ENCODE data around the gene HDAC9.

Gene HDAC9

GRCh38 chr7:18698258-18698734 is 202.7 kb downstream of the HDAC9 start:
- Histone ChIP-seq H3K27ac (ENCODE audit: insufficient read depth, low read depth, low read length, poor library complexity, severe bottlenecking) (no peak overlapping the region), H3K4me3 (ENCODE audit: insufficient read depth, low read depth, low read length) (no peak overlapping the region), H3K36me3 (ENCODE audit: control insufficient read depth, insufficient read depth, low read length) (no peaks in the 10 kb centered on the region), H3K4me1 (ENCODE audit: control insufficient read depth, insufficient read depth, low read length) (no peaks in the 10 kb centered on the region), H3K9me3 (ENCODE audit: control insufficient read depth, low read length) (no peaks in the 10 kb centered on the region), H3K27me3 (ENCODE audit: control insufficient read depth, insufficient read depth, low read length, poor library complexity, severe bottlenecking) (no peaks in the 10 kb centered on the region)
- 98 to 99% methylated on average over 6 of the region's 6 CpGs for WGBS, 2 experiments

- H3K36me3 ChIP-seq (ENCODE audit: control insufficient read depth, insufficient read depth, low read length) = no peaks in the 10 kb centered on the region
- no peaks in the 10 kb centered on the region for H3K9me3 ChIP-seq (ENCODE audit: control insufficient read depth, low read length)
- WGBS, 2 experiments = 71 to 72% methylated on average over 6 to 7 of the region's 7 CpGs
- no peak overlapping the region for H3K4me3 ChIP-seq (ENCODE audit: insufficient read depth, low read depth, low read length)
- H3K4me1 ChIP-seq (ENCODE audit: control insufficient read depth, insufficient read depth, low read length) = no peaks in the 10 kb centered on the region
- no peaks in the 10 kb centered on the region for H3K27me3 ChIP-seq (ENCODE audit: control insufficient read depth, insufficient read depth, low read length, poor library complexity, severe bottlenecking)
- no peak overlapping the region for H3K27ac ChIP-seq (ENCODE audit: insufficient read depth, low read depth, low read length, poor library complexity, severe bottlenecking)
These were observed 204.6 kb downstream of the HDAC9 start for GRCh38 chr7:18700147-18700546.

GRCh38 chr7:18702071-18702829 is 206.7 kb downstream of the HDAC9 start:
- no peaks in the 10 kb centered on the region for H3K27me3 ChIP-seq (ENCODE audit: control insufficient read depth, insufficient read depth, low read length, poor library complexity, severe bottlenecking)
- no peak overlapping the region for H3K4me3 ChIP-seq (ENCODE audit: insufficient read depth, low read depth, low read length)
- no peaks in the 10 kb centered on the region for H3K36me3 ChIP-seq (ENCODE audit: control insufficient read depth, insufficient read depth, low read length)
- no peak overlapping the region for H3K27ac ChIP-seq (ENCODE audit: insufficient read depth, low read depth, low read length, poor library complexity, severe bottlenecking)
- 91% methylated on average over 16 to 17 of the region's 17 CpGs for WGBS, 2 experiments
- H3K4me1 ChIP-seq (ENCODE audit: control insufficient read depth, insufficient read depth, low read length) = no peaks in the 10 kb centered on the region
- no peaks in the 10 kb centered on the region for H3K9me3 ChIP-seq (ENCODE audit: control insufficient read depth, low read length)

- no peaks in the 10 kb centered on the region for H3K36me3 ChIP-seq (ENCODE audit: control insufficient read depth, insufficient read depth, low read length)
- H3K4me1 ChIP-seq (ENCODE audit: control insufficient read depth, insufficient read depth, low read length) = no peaks in the 10 kb centered on the region
- no peaks in the 10 kb centered on the region for H3K9me3 ChIP-seq (ENCODE audit: control insufficient read depth, low read length)
- H3K27ac ChIP-seq (ENCODE audit: insufficient read depth, low read depth, low read length, poor library complexity, severe bottlenecking) = no peak overlapping the region
- no peak overlapping the region for H3K4me3 ChIP-seq (ENCODE audit: insufficient read depth, low read depth, low read length)
- no peaks in the 10 kb centered on the region for H3K27me3 ChIP-seq (ENCODE audit: control insufficient read depth, insufficient read depth, low read length, poor library complexity, severe bottlenecking)
These were observed 208.1 kb downstream of the HDAC9 start for GRCh38 chr7:18703685-18704084.

- WGBS, 2 experiments = 92 to 93% methylated on average over 3 of the region's 3 CpGs
- no peaks in the 10 kb centered on the region for H3K27me3 ChIP-seq (ENCODE audit: control insufficient read depth, insufficient read depth, low read length, poor library complexity, severe bottlenecking)
These were observed 211.1 kb downstream of the HDAC9 start for GRCh38 chr7:18706670-18707069.

GRCh38 chr7:18708204-18708603 is 212.7 kb downstream of the HDAC9 start:
- Histone ChIP-seq H3K27me3 (ENCODE audit: control insufficient read depth, insufficient read depth, low read length, poor library complexity, severe bottlenecking) (no peaks in the 10 kb centered on the region), H3K36me3 (ENCODE audit: control insufficient read depth, insufficient read depth, low read length) (no peaks in the 10 kb centered on the region), H3K27ac (ENCODE audit: insufficient read depth, low read depth, low read length, poor library complexity, severe bottlenecking) (no peak overlapping the region), H3K4me1 (ENCODE audit: control insufficient read depth, insufficient read depth, low read length) (no peaks in the 10 kb centered on the region), H3K4me3 (ENCODE audit: insufficient read depth, low read depth, low read length) (no peak overlapping the region), H3K9me3 (ENCODE audit: control insufficient read depth, low read length) (no peaks in the 10 kb centered on the region)
- 75 to 92% methylated on average over 1 of the region's 1 CpG for WGBS, 2 experiments

More at GRCh38 chr7:18706670-18707069, 211.1 kb downstream of the HDAC9 start:
- Histone ChIP-seq H3K4me1 (ENCODE audit: control insufficient read depth, insufficient read depth, low read length) (no peaks in the 10 kb centered on the region), H3K4me3 (ENCODE audit: insufficient read depth, low read depth, low read length) (no peak overlapping the region), H3K36me3 (ENCODE audit: control insufficient read depth, insufficient read depth, low read length) (no peaks in the 10 kb centered on the region), H3K9me3 (ENCODE audit: control insufficient read depth, low read length) (no peaks in the 10 kb centered on the region), H3K27ac (ENCODE audit: insufficient read depth, low read depth, low read length, poor library complexity, severe bottlenecking) (no peak overlapping the region)

GRCh38 chr7:18715988-18716387 is 220.4 kb downstream of the HDAC9 start:
- Histone ChIP-seq H3K27ac (ENCODE audit: insufficient read depth, low read depth, low read length, poor library complexity, severe bottlenecking) (no peak overlapping the region), H3K4me3 (ENCODE audit: insufficient read depth, low read depth, low read length) (no peak overlapping the region), H3K4me1 (ENCODE audit: control insufficient read depth, insufficient read depth, low read length) (no peaks in the 10 kb centered on the region), H3K36me3 (ENCODE audit: control insufficient read depth, insufficient read depth, low read length) (no peaks in the 10 kb centered on the region), H3K9me3 (ENCODE audit: control insufficient read depth, low read length) (no peaks in the 10 kb centered on the region), H3K27me3 (ENCODE audit: control insufficient read depth, insufficient read depth, low read length, poor library complexity, severe bottlenecking) (no peaks in the 10 kb centered on the region)
- WGBS, 2 experiments = 86 to 90% methylated on average over 1 to 2 of the region's 2 CpGs

GRCh38 chr7:18721429-18721828 is 225.9 kb downstream of the HDAC9 start:
- H3K27ac ChIP-seq (ENCODE audit: insufficient read depth, low read depth, low read length, poor library complexity, severe bottlenecking) = no peak overlapping the region
- H3K36me3 ChIP-seq (ENCODE audit: control insufficient read depth, insufficient read depth, low read length) = no peaks in the 10 kb centered on the region
- no peak overlapping the region for H3K4me3 ChIP-seq (ENCODE audit: insufficient read depth, low read depth, low read length)
- H3K27me3 ChIP-seq (ENCODE audit: control insufficient read depth, insufficient read depth, low read length, poor library complexity, severe bottlenecking) = no peaks in the 10 kb centered on the region
- H3K9me3 ChIP-seq (ENCODE audit: control insufficient read depth, low read length) = no peaks in the 10 kb centered on the region
- WGBS, 2 experiments = 92 to 93% methylated on average over 3 of the region's 5 CpGs
- no peaks in the 10 kb centered on the region for H3K4me1 ChIP-seq (ENCODE audit: control insufficient read depth, insufficient read depth, low read length)

GRCh38 chr7:18724318-18724717 is 228.8 kb downstream of the HDAC9 start:
- 77 to 84% methylated on average over 1 to 2 of the region's 2 CpGs for WGBS, 2 experiments
- Histone ChIP-seq H3K4me1 (ENCODE audit: control insufficient read depth, insufficient read depth, low read length) (no peaks in the 10 kb centered on the region), H3K4me3 (ENCODE audit: insufficient read depth, low read depth, low read length) (no peak overlapping the region), H3K27me3 (ENCODE audit: control insufficient read depth, insufficient read depth, low read length, poor library complexity, severe bottlenecking) (no peaks in the 10 kb centered on the region), H3K27ac (ENCODE audit: insufficient read depth, low read depth, low read length, poor library complexity, severe bottlenecking) (no peak overlapping the region), H3K9me3 (ENCODE audit: control insufficient read depth, low read length) (no peaks in the 10 kb centered on the region), H3K36me3 (ENCODE audit: control insufficient read depth, insufficient read depth, low read length) (no peaks in the 10 kb centered on the region)

GRCh38 chr7:18727115-18727870 is 231.7 kb downstream of the HDAC9 start:
- 80 to 87% methylated on average over 18 of the region's 18 CpGs for WGBS, 2 experiments
- Histone ChIP-seq H3K9me3 (ENCODE audit: control insufficient read depth, low read length) (no peaks in the 10 kb centered on the region), H3K4me1 (ENCODE audit: control insufficient read depth, insufficient read depth, low read length) (no peaks in the 10 kb centered on the region), H3K27me3 (ENCODE audit: control insufficient read depth, insufficient read depth, low read length, poor library complexity, severe bottlenecking) (no peaks in the 10 kb centered on the region), H3K36me3 (ENCODE audit: control insufficient read depth, insufficient read depth, low read length) (no peaks in the 10 kb centered on the region), H3K27ac (ENCODE audit: insufficient read depth, low read depth, low read length, poor library complexity, severe bottlenecking) (no peak overlapping the region), H3K4me3 (ENCODE audit: insufficient read depth, low read depth, low read length) (no peak overlapping the region)

Data from ectodermal cell (in vitro differentiated cells).